Measurements from ENCODE around the gene GATA6. TPM values are rescaled to one million over a fixed set of nuclear protein-coding genes. Genes with fewer than 3 reads are reported as not detected.

GATA6 gene
- total RNA-seq, 1 donor = 5.2 TPM

DNA sequence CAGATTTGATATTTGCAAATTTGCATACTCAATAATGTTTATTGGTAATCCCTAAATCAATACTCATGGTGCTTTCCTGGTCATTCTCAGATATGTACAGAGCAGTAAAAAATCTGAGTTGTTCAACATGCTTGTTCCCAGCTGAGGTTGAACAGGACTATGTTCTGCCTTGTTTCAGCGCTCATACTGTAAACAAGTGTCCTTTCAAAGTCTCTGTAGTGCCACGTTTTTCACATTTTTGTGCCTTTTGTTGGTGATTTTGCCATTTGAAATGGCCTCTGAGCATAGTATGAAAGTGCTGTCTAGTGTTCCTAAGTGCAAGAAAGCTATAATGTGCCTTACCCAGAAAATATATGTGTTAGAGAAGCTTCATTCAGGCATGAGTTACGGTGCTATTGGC is 16.0 kb upstream of the GATA6 start:
- TF ChIP-seq, protein P1, sequence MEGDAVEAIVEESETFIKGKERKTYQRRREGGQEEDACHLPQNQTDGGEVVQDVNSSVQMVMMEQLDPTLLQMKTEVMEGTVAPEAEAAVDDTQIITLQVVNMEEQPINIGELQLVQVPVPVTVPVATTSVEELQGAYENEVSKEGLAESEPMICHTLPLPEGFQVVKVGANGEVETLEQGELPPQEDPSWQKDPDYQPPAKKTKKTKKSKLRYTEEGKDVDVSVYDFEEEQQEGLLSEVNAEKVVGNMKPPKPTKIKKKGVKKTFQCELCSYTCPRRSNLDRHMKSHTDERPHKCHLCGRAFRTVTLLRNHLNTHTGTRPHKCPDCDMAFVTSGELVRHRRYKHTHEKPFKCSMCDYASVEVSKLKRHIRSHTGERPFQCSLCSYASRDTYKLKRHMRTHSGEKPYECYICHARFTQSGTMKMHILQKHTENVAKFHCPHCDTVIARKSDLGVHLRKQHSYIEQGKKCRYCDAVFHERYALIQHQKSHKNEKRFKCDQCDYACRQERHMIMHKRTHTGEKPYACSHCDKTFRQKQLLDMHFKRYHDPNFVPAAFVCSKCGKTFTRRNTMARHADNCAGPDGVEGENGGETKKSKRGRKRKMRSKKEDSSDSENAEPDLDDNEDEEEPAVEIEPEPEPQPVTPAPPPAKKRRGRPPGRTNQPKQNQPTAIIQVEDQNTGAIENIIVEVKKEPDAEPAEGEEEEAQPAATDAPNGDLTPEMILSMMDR (IDR thresholded peaks at IDR 0.05; ENCODE audit: insufficient read depth, low read depth, low read length) = no peak
- H3K4me3 ChIP-seq (ENCODE audit: low read depth, low read length) = no peak overlapping the region
- no peak for DNase-seq (ENCODE audit: low read depth)

DNA sequence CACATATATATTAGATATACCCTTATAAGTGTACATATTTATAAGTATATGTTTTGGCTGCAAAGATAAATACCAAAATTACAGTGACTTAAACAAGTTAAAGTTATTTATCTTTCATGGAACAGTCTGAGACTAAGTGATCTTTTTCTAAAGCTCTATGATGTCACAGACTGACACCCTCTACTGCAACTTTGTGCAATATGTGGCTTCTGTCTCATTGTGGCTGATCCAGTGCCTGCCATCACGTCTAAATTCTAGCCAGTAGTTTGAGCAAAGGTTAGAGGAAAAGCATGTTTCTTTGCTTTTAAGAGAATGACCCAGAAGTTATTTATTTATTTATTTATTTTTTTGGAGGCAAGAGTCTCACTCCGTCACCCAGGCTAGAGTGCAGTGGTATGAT is 13.8 kb upstream of the GATA6 start:
- no peak overlapping the region for H3K4me3 ChIP-seq (ENCODE audit: low read depth, low read length)
- DNase-seq (ENCODE audit: low read depth) = no peak

DNA sequence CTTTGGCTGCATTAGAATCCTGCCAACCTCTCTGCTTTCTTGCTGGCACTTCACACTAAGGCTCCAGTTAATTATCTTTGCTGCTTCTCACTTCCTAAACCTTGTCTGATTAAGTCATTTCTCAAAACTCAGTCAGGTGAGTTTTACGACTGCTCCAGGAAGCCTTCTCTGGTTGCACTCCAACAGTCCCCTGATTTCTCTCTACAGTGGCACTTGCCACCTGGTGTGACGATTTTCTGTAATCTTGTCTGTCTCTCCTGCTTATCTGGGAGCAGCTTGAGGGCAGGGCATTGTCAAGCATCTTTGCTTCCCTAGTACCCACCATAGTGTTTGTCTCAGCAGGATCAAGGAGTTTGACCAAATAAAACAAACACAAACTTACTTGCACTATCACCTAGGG is 10.4 kb upstream of the GATA6 start:
- no peak for DNase-seq (ENCODE audit: low read depth)
- no peak overlapping the region for H3K4me3 ChIP-seq (ENCODE audit: low read depth, low read length)
- TF ChIP-seq, protein P1 (IDR thresholded peaks at IDR 0.05; ENCODE audit: insufficient read depth, low read depth, low read length) = no peak

More for the DNA sequence above, 13.8 kb upstream of the GATA6 start:
- TF ChIP-seq, protein P1 (IDR thresholded peaks at IDR 0.05; ENCODE audit: insufficient read depth, low read depth, low read length) = no peak

DNA sequence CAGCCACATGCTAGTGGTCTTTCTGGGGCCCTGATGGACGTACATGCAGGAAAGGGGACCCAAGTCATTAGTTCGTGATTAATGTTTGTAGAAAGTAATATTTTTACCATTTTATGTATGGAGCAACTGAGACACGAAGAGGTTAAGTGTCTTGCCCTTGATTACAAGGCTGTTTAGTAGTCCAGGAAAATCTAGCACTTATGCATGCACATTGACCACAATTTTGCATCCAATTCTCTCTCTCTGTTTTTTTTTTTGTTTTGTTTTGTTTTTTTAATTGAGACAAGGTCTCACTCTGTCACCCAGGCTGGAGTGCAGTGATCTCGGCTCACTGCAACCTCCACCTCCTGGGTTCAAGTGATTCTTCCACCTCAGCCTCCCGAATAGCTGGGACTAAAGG is 8.3 kb upstream of the GATA6 start:
- no peak overlapping the region for H3K4me3 ChIP-seq (ENCODE audit: low read depth, low read length)
- no peak for DNase-seq (ENCODE audit: low read depth)
- TF ChIP-seq, protein P1 (IDR thresholded peaks at IDR 0.05; ENCODE audit: insufficient read depth, low read depth, low read length) = no peak

DNA sequence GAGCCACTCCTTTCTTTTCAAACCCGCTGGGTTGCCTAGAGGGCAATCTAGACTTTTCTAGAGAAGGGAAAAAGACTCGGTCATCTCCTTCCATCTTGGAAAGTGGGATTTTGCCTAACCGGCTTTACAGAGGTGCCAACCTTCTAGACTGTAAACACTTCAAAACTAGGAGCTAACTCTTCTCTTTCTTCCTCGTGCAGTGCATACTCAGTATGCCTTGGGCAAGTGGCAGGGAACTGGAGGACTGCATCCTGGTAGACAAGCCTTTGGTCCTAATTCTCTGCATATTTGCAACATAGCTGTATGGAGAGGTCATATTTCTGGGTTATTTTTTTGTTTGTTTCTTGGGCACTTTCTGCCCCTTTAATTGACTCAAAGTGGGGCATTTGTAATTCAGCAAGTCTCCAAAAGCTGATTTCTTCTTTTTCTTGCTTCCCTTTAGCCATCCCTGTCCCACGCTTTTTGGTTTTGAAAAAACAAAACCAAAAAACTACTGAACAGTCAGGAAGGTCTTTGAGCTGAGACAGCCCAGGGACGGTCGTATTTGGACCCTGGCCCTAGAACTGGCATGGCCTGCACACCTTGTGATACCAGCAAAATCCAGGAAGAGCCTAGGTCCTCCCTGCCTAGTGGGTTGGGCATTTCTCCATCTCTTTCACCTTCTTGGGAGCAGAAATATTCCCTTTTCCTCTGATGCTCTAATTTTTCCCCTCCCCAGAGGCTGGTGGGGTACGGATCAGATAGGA is 5.8 kb upstream of the GATA6 start:
- no peak overlapping the region for H3K4me3 ChIP-seq (ENCODE audit: low read depth, low read length)
- TF ChIP-seq, protein P1 (IDR thresholded peaks at IDR 0.05; ENCODE audit: insufficient read depth, low read depth, low read length) = no peak
- DNase-seq (ENCODE audit: low read depth) = no peak

DNA sequence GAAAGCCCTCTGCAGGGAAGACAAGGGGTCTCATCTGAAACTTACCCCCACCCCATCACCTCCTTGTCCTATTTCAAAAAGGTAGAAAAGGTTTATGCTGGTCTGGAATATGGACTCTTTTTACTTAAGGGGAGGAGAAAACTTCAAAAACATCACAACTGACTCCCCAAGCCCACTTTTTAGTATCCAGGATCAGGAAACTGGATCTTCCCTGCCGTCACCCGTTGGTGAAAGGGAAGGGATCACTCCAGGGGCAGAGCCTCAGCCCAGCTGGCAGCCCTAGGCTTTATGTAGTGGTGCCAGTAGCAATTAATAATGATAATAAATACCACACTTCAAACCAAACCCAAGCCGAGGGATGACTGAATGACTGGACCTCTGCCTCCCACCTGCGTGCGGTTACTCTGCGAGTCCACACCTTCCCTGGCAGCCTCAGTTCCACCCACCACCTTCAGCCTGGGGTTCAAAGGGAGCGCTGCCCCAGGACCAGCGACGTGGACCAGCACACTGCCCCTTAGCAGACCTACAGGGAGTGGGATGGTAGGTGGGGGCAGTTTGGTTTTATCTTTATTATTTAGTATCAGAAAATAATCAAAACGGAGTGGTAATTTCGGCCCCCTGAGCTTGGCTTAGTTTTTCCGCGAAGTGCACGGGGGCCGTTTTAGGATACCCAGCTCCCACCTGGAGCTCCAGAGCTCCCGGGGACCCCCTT is 4.9 kb upstream of the GATA6 start:
- no peak overlapping the region for H3K4me3 ChIP-seq (ENCODE audit: low read depth, low read length)
- DNase-seq (ENCODE audit: low read depth) = no peak
- TF ChIP-seq, protein P1 (IDR thresholded peaks at IDR 0.05; ENCODE audit: insufficient read depth, low read depth, low read length) = no peak

Measured in fibroblast of villous mesenchyme (primary cell).